Thyroid gland (tissue), 4 donors: ENCODE data around the gene DHX32. TPM values are rescaled to one million over a fixed set of nuclear protein-coding genes. Genes with fewer than 3 reads are reported as not detected.

Experiments
- DNase-seq, 2 donors: peaks; one replicate each; pipeline ENCODE4 v3.0.0-alpha.2; 2019
- H3K27ac ChIP-seq, 3 donors: fragments of 200-600 bp; sonication (generic); 1 replicate in 2 of 3; 2 replicates in 1 of 3; pipeline ENCODE4 v1.5.1; 2016 to 2019; ENCODE audit warnings: mild to moderate bottlenecking in 1 of 3, moderate library complexity in 1 of 3
- H3K27me3 ChIP-seq: fragments of 200-600 bp; sonication (generic); one replicate; pipeline ENCODE4 v1.5.1; 2019
- H3K36me3 ChIP-seq, 2 donors: fragments of 200-600 bp; sonication (generic); one replicate each; pipeline ENCODE4 v1.5.1; 2016 to 2019
- H3K4me1 ChIP-seq, 2 donors: fragments of 200-600 bp; sonication (generic); one replicate each; pipeline ENCODE4 v1.5.1; 2017 to 2019
- H3K4me3 ChIP-seq, 3 donors: fragments of 200-600 bp; sonication (generic); replicated peaks in 1 of 3; 1 replicate in 2 of 3; 2 replicates in 1 of 3; pipeline ENCODE4 v1.5.1; 2016; ENCODE audit warnings: mild to moderate bottlenecking in 1 of 3
- H3K9me3 ChIP-seq: fragments of 200-600 bp; sonication (generic); one replicate; pipeline ENCODE4 v1.5.1; 2017
- CTCF ChIP-seq, 6 experiments: fragments of 200-600 bp in 3 of 6; fragments of 450-650 bp in 3 of 6; sonication (generic) in 3 of 6; IDR thresholded peaks; one replicate each; pipeline ENCODE4 v1.5.1; 2016 to 2019; ENCODE audit warnings: antibody characterized with exemption in 6 of 6, mild to moderate bottlenecking in 2 of 6, inconsistent platforms in 1 of 6, moderate library complexity in 1 of 6
- POLR2A ChIP-seq, 2 donors: fragments of 450-650 bp; IDR thresholded peaks; one replicate each; pipeline ENCODE4 v1.6.1; 2017; ENCODE audit warnings: antibody characterized with exemption in 2 of 2, mild to moderate bottlenecking in 2 of 2, moderate library complexity in 1 of 2
- WGBS, 2 donors: methylation state at CpG; one replicate each; pipeline ENCODE4 v1.1.5; 2017; 5-methylcytosine and 5-hydroxymethylcytosine counted together
- intact Hi-C: fragments of 100-400 bp; cut with DNase I; formaldehyde crosslinking; loops from one replicate; pipeline ENCODE4 v1.15.1; 2023
- total RNA-seq, 4 donors: library from RNA; depleted of rRNA; stranded (reverse); fragments of >200 nt; gene quantifications; one replicate each; pipeline ENCODE4 v1.2.3, GENCODE V29; 2016

The DHX32 gene
- total RNA-seq, 4 donors from 2014 or later: 31.7 to 34.8 (median 33.2) TPM

GRCh38 chr10:125850766-125851731 lies 30.0 kb downstream of the DHX32 start:
- H3K9me3 ChIP-seq: no peaks in the 10 kb centered on the region
- intact Hi-C loops: no loop called here
- no peaks in the 10 kb centered on the region for H3K4me1 ChIP-seq
- no peaks in the 10 kb centered on the region for H3K27me3 ChIP-seq
- DNase-seq: no peak
- H3K27ac ChIP-seq: no peak overlapping the region
- H3K4me3 ChIP-seq: no peak overlapping the region
- TF ChIP-seq CTCF (IDR thresholded peaks at IDR 0.05) (no peak), POLR2A (IDR thresholded peaks at IDR 0.05) (no peak)
- peaks cover 0 to 18% of the 10 kb centered on the region in 2 donors for H3K36me3 ChIP-seq
- 92 to 95% methylated on average over 2 of the region's 2 CpGs for WGBS, 2 donors

GRCh38 chr10:125849448-125849847 lies 31.6 kb downstream of the DHX32 start:
- Histone ChIP-seq H3K27me3 (no peaks in the 10 kb centered on the region), H3K36me3 (peaks cover 0 to 18% of the 10 kb centered on the region in 2 donors)
- 93 to 94% methylated on average over 7 of the region's 7 CpGs for WGBS, 2 donors

GRCh38 chr10:125848857-125849256 lies 32.2 kb downstream of the DHX32 start:
- no peak for TF ChIP-seq CTCF (IDR thresholded peaks at IDR 0.05)
- no peak for TF ChIP-seq POLR2A (IDR thresholded peaks at IDR 0.05)
- H3K36me3 ChIP-seq: peaks cover 0 to 18% of the 10 kb centered on the region in 2 donors
- H3K4me1 ChIP-seq: no peaks in the 10 kb centered on the region
- no peak overlapping the region for H3K4me3 ChIP-seq
- no peaks in the 10 kb centered on the region for H3K27me3 ChIP-seq
- 89 to 98% methylated on average over 2 of the region's 2 CpGs for WGBS, 2 donors
- H3K9me3 ChIP-seq: no peaks in the 10 kb centered on the region
- no peak overlapping the region for H3K27ac ChIP-seq
- DNase-seq: no peak
- intact Hi-C loops: no loop called here

More at GRCh38 chr10:125849448-125849847, 31.6 kb downstream of the DHX32 start:
- TF ChIP-seq POLR2A (IDR thresholded peaks at IDR 0.05) (no peak), CTCF (IDR thresholded peaks at IDR 0.05) (no peak)
- H3K9me3 ChIP-seq: no peaks in the 10 kb centered on the region
- no peak for DNase-seq
- intact Hi-C loops: no loop called here
- H3K4me3 ChIP-seq: no peak overlapping the region
- H3K27ac ChIP-seq: no peak overlapping the region
- H3K4me1 ChIP-seq: no peaks in the 10 kb centered on the region

- Histone ChIP-seq H3K4me3 (no peak overlapping the region), H3K27ac (no peak overlapping the region), H3K4me1 (no peaks in the 10 kb centered on the region), H3K9me3 (no peaks in the 10 kb centered on the region), H3K27me3 (no peaks in the 10 kb centered on the region), H3K36me3 (peaks cover 0 to 18% of the 10 kb centered on the region in 2 donors)
- WGBS, 2 donors: 94 to 100% methylated on average over 2 of the region's 2 CpGs
- intact Hi-C loops: no loop called here
- DNase-seq: no peak
- TF ChIP-seq CTCF (IDR thresholded peaks at IDR 0.05) (no peak), POLR2A (IDR thresholded peaks at IDR 0.05) (no peak)
Observed at GRCh38 chr10:125848371-125848770, 32.7 kb downstream of the DHX32 start.

GRCh38 chr10:125846894-125847293 lies 34.2 kb downstream of the DHX32 start:
- H3K27me3 ChIP-seq: no peaks in the 10 kb centered on the region
- H3K36me3 ChIP-seq: peaks cover 0 to 15% of the 10 kb centered on the region in 2 donors
- TF ChIP-seq POLR2A (IDR thresholded peaks at IDR 0.05): no peak
- TF ChIP-seq CTCF (IDR thresholded peaks at IDR 0.05): no peak
- H3K4me1 ChIP-seq: no peaks in the 10 kb centered on the region
- no peak overlapping the region for H3K4me3 ChIP-seq
- 97 to 100% methylated on average over 3 of the region's 3 CpGs for WGBS, 2 donors
- H3K27ac ChIP-seq: no peak overlapping the region
- H3K9me3 ChIP-seq: no peaks in the 10 kb centered on the region
- intact Hi-C loops: no loop called here
- no peak for DNase-seq
